ENCODE results near the gene MAN1A1.

Gene MAN1A1

DNA sequence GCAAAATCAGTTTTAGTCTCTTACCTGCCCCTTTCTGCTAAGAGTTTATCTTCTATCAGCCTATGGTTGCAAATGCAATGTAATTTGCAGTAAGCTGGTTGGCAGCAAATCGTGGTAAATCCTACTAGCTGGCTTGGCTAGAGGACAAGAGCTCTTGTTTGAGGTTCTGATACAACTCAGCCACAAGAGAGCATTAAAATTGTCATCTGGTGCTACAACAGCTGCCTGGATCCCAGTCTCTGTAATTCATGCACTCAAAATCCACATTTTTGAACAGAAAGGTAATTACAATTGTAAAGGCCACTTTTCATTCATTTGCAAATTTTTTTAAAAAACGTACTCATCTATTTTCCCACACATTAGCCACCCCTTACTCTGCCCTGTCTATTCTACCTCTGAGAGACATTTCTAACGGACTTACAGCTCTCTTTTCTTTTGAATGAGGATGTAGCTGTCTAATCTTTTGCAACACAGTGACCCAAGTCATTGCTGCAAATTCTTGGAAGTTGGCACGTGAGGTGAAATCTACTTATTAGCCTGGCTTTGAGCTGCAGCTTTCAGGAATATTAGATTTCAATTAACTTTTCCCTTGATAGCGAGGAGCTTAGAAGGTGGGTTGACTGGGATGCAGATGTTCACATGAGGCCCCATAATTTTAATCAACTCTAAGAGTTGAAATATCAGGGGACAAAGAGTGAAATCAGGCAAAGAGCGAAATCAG, 217.1 kb downstream of the MAN1A1 start:
- H3K4me3 ChIP-seq (ENCODE audit: low read depth, low read length) = no peak overlapping the region
- no peaks in the 10 kb centered on the region for H3K36me3 ChIP-seq (ENCODE audit: control insufficient read depth, insufficient read depth, low read length)
- H3K4me1 ChIP-seq (ENCODE audit: control insufficient read depth, insufficient read depth, low read length) = peaks cover 8% of the 10 kb centered on the region
- no peak overlapping the region for H3K9ac ChIP-seq (ENCODE audit: low read depth, low read length)
- H3K27me3 ChIP-seq (ENCODE audit: control insufficient read depth, insufficient read depth, low read length) = peaks cover 4% of the 10 kb centered on the region
- no peaks in the 10 kb centered on the region for H3K9me3 ChIP-seq (ENCODE audit: control insufficient read depth, insufficient read depth, low read length)

DNA sequence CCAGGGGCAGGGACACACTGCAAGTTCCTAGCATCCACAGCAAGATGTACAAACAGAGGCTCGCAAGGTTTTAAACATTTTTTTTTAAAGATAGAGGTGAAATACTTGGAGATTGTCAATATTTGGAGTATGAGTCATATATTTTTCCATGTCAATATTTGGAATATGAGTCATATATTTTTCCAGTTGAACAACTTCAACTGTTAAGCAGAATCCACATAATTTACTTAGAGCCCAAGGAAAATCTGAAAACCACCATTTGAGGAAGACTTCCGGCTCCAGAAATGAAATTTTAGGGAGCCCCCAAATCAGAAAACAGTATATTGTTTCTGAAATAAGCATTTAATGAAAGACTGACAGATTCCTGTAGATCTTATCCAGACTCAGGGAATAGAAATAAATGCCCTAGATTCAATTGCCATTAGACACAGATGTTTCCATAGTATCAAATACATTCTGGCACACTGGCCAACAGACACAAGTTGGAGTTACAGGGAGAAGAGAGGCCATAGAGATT, 219.5 kb downstream of the MAN1A1 start:
- Histone ChIP-seq H3K4me1 (ENCODE audit: control insufficient read depth, insufficient read depth, low read length) (peaks cover 9% of the 10 kb centered on the region), H3K36me3 (ENCODE audit: control insufficient read depth, insufficient read depth, low read length) (no peaks in the 10 kb centered on the region), H3K27me3 (ENCODE audit: control insufficient read depth, insufficient read depth, low read length) (peaks cover 4% of the 10 kb centered on the region), H3K9me3 (ENCODE audit: control insufficient read depth, insufficient read depth, low read length) (no peaks in the 10 kb centered on the region), H3K9ac (ENCODE audit: low read depth, low read length) (no peak overlapping the region), H3K4me3 (ENCODE audit: low read depth, low read length) (no peak overlapping the region)

DNA sequence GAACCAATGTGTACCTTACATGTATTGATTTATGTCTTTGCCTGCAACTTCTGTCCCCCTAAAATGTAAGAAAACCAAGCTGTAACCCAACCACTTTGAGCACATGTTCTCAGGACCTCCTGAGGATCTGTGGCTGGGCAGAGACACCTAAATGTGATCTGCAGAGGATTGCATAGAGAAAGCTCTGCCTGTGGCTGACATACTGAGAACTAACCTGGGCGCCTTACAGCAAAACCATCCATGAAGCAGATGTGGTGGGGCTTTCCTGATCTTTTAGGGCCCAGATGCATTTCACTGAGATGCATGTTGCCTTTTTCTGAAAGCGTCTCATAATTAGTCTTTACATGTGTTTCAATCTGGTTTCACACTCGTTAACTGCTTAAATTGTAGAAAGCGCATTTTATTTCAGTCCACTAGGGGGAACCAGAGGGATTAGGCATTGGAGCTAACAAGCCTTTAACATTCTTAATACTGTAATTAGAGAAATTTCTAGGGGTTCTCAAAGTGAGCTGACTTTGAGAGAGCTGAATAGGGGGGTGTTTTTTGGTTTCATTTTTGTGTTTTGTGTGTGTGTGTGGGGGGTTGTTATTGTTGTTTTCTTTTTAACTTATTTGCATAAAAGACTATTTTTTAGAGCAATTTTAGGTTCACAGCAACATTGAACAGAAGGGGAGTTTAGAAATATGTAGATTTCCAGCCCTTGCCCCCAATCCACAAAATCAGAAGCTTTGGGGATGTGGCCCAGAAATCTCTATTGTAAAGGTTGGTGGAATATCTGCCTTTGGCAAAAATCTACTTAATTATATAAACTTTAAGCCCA, 220.2 kb downstream of the MAN1A1 start:
- Histone ChIP-seq H3K36me3 (ENCODE audit: control insufficient read depth, insufficient read depth, low read length) (no peaks in the 10 kb centered on the region), H3K4me1 (ENCODE audit: control insufficient read depth, insufficient read depth, low read length) (peaks cover 9% of the 10 kb centered on the region), H3K27me3 (ENCODE audit: control insufficient read depth, insufficient read depth, low read length) (peaks cover 4% of the 10 kb centered on the region), H3K9ac (ENCODE audit: low read depth, low read length) (no peak overlapping the region), H3K9me3 (ENCODE audit: control insufficient read depth, insufficient read depth, low read length) (no peaks in the 10 kb centered on the region), H3K4me3 (ENCODE audit: low read depth, low read length) (no peak overlapping the region)

DNA sequence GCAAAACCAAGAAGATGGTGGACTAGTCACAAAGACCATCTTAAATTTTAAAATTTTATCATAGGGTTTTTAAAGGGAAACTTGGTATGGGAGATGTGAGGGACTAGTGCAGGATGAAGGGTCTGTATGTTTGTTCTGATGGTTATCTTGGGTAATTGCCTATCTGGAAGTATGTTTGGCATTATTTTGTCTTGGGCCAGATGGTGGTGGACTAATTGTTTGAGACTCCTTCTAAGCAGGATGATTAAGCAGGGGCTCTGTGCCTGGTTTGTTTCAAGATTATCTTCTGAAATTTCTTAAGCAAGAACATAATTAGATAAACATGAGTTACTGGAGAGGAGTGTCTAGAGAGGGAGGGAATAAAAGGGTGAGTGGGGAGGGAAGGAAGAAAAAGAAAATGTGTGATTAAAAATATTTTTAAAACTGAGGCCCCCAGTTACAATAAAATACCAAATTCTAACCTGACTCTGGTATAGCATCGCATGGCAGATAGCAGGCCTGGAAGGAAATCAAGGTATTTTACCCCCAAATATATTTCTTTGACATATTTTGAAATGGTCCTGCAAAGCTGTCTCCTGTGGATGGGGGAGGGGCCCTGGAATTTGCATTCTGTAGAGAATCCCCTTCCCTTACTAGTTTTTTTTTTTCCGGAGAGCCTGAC, 221.2 kb downstream of the MAN1A1 start:
- Histone ChIP-seq H3K4me3 (ENCODE audit: low read depth, low read length) (no peak overlapping the region), H3K9me3 (ENCODE audit: control insufficient read depth, insufficient read depth, low read length) (no peaks in the 10 kb centered on the region), H3K36me3 (ENCODE audit: control insufficient read depth, insufficient read depth, low read length) (no peaks in the 10 kb centered on the region), H3K9ac (ENCODE audit: low read depth, low read length) (no peak overlapping the region), H3K4me1 (ENCODE audit: control insufficient read depth, insufficient read depth, low read length) (peaks cover 9% of the 10 kb centered on the region), H3K27me3 (ENCODE audit: control insufficient read depth, insufficient read depth, low read length) (peaks cover 4% of the 10 kb centered on the region)

DNA sequence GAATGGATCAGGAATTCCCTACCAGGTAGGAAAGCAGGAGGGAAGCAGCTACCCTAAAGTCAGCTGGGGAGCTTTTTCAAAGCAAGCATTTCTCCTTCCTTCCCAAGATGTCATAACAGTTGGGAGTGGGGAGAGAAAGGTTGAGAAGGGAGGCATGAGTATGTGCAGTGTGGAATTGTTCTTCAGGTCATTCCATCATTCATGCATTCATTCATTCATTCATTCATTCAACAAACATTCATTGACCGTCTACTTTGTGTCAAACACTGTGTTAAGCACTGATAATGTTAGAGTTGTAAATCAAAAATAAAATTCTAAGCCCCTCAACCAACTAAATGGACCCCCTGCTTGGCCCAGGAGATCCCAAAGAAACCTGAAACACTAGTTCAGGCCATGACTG, 221.9 kb downstream of the MAN1A1 start:
- H3K27me3 ChIP-seq (ENCODE audit: control insufficient read depth, insufficient read depth, low read length) = peaks cover 4% of the 10 kb centered on the region
- H3K36me3 ChIP-seq (ENCODE audit: control insufficient read depth, insufficient read depth, low read length) = no peaks in the 10 kb centered on the region
- no peak overlapping the region for H3K4me3 ChIP-seq (ENCODE audit: low read depth, low read length)
- peaks cover 9% of the 10 kb centered on the region for H3K4me1 ChIP-seq (ENCODE audit: control insufficient read depth, insufficient read depth, low read length)
- H3K9ac ChIP-seq (ENCODE audit: low read depth, low read length) = no peak overlapping the region
- H3K9me3 ChIP-seq (ENCODE audit: control insufficient read depth, insufficient read depth, low read length) = no peaks in the 10 kb centered on the region
